Right atrium auricular region (tissue), 2 donors: Measurements from ENCODE around the gene CT83. TPM values are rescaled to one million over a fixed set of nuclear protein-coding genes. Genes with fewer than 3 reads are reported as not detected.

Experiments used
- total RNA-seq, 2 donors: library from RNA; depleted of rRNA; stranded (reverse); fragments of >200 nt; gene quantifications; one replicate each; pipeline ENCODE4 v1.1.0, GENCODE V29; 2016

Gene CT83
- total RNA-seq, 2 donors from 2014 or later: not detected

Other genes with a start within 250 kb of the CT83 start
- not detected for gene SLC6A14, start 26.4 kb downstream of the CT83 start, total RNA-seq